Ectodermal cell (in vitro differentiated cells): Measurements from ENCODE around the gene TEAD1.

ENCODE experiments used
- H3K27ac ChIP-seq: 2 replicates; pipeline ENCODE4 v1.7.0; 2013; ENCODE audit warnings: mild to moderate bottlenecking, low read depth, low read length; ENCODE audit not compliant: insufficient read depth, poor library complexity, severe bottlenecking
- H3K27me3 ChIP-seq: 2 replicates; pipeline ENCODE4 v1.7.0; 2013; ENCODE audit warnings: mild to moderate bottlenecking, low read length; ENCODE audit not compliant: insufficient read depth, control insufficient read depth, poor library complexity, severe bottlenecking
- H3K36me3 ChIP-seq: one replicate; pipeline ENCODE4 v1.7.0; 2013; ENCODE audit warnings: low read length; ENCODE audit not compliant: control insufficient read depth, insufficient read depth
- H3K4me1 ChIP-seq: one replicate; pipeline ENCODE4 v1.7.0; 2013; ENCODE audit warnings: low read length; ENCODE audit not compliant: control insufficient read depth, insufficient read depth
- H3K4me3 ChIP-seq: 2 replicates; pipeline ENCODE4 v1.7.0; 2013; ENCODE audit warnings: low read depth, low read length, control low read depth; ENCODE audit not compliant: insufficient read depth
- H3K9me3 ChIP-seq: 2 replicates; pipeline ENCODE4 v1.7.0; 2013; ENCODE audit warnings: mild to moderate bottlenecking, low read length, moderate library complexity; ENCODE audit not compliant: control insufficient read depth
- WGBS, 2 experiments: methylation state at CpG; one replicate each; pipeline ENCODE4 v1.1.7; 2013; ENCODE audit warnings: missing lambda C conversion rate in 2 of 2; 5-methylcytosine and 5-hydroxymethylcytosine counted together

Gene TEAD1

GRCh38 chr11:12640355-12640754 lies 33.9 kb upstream of the TEAD1 start:
- Histone ChIP-seq H3K27me3 (no peaks in the 10 kb centered on the region), H3K4me1 (no peaks in the 10 kb centered on the region), H3K9me3 (no peaks in the 10 kb centered on the region), H3K27ac (no peak overlapping the region), H3K36me3 (no peaks in the 10 kb centered on the region), H3K4me3 (no peak overlapping the region)
- 29 to 32% methylated on average over 1 of the region's 1 CpG for WGBS, 2 experiments

DNA sequence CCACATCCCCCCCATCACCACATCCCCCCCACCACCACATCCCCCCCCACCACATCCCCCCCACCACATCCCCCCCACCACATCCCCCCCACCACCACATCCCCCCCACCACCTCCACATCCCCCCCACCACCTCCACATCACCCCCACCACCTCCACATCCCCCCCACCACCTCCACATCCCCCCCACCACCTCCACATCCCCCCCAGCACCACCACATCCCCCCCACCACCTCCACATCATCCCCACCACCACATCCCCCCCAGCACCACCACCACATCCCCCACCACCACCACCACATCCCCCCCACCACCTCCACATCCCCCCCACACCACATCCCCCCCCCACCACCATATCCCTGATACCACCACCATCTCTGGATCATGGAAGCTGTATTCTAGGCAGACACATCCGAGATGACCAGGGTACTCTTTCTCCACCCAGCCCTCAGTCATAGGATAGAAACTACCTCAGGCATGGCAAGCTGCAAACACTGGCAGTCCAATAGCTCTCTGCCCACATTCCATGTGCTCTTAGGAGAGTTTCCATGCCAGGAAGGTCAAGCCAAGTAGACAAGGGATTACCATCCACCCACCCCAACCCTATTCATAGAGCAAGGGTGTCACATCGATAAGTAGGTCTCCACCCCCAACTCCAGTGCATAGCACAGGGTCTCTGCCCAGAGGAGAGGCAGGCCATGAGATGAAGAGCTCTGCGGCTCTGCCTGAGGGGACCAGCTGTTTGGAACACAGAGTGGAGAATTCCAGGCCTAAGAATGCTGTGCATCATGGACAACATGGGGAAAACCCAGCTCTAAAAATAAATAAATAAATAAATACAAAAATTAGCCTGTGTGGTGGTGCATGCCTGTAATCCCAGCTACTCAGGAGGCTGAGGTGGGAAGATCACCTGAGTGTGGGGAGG lies 33.0 kb upstream of the TEAD1 start:
- Histone ChIP-seq H3K9me3 (no peaks in the 10 kb centered on the region), H3K27ac (no peak overlapping the region)
- WGBS, 2 experiments, result 95 to 96% methylated on average over 3 of the region's 3 CpGs

DNA sequence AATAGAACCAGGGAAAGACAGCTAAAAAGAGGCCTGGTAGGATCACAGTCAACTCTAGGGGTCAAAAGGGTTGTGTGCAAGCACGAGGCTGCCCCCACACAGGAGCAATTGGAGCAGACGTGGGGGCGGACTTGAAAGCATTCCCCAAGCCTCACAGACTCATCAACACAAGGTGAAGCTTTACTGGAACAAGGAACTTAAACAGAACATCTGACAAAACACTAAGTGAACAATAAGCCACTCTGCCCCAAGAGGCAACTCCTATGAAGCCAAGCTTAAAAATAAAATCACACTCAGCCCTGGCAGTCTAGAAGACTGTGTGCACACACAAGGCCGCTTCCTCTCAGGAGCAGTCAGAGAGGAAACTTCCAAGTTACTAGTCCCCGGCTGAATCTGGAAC lies 32.2 kb upstream of the TEAD1 start:
- H3K36me3 ChIP-seq, result no peaks in the 10 kb centered on the region
- no peaks in the 10 kb centered on the region for H3K4me1 ChIP-seq
- no peak overlapping the region for H3K4me3 ChIP-seq
- no peaks in the 10 kb centered on the region for H3K9me3 ChIP-seq
- 72 to 80% methylated on average over 5 of the region's 5 CpGs for WGBS, 2 experiments
- H3K27me3 ChIP-seq, result no peaks in the 10 kb centered on the region
- no peak overlapping the region for H3K27ac ChIP-seq

More for the DNA sequence above, 33.0 kb upstream of the TEAD1 start:
- H3K4me3 ChIP-seq, result no peak overlapping the region
- no peaks in the 10 kb centered on the region for H3K36me3 ChIP-seq
- no peaks in the 10 kb centered on the region for H3K4me1 ChIP-seq
- no peaks in the 10 kb centered on the region for H3K27me3 ChIP-seq

GRCh38 chr11:12642806-12643428 lies 31.3 kb upstream of the TEAD1 start:
- Histone ChIP-seq H3K27ac (no peak overlapping the region), H3K9me3 (no peaks in the 10 kb centered on the region), H3K27me3 (no peaks in the 10 kb centered on the region), H3K4me3 (no peak overlapping the region), H3K36me3 (no peaks in the 10 kb centered on the region), H3K4me1 (no peaks in the 10 kb centered on the region)
- 82 to 87% methylated on average over 6 of the region's 6 CpGs for WGBS, 2 experiments

GRCh38 chr11:12646478-12646877 lies 27.7 kb upstream of the TEAD1 start:
- H3K27ac ChIP-seq, result no peak overlapping the region
- H3K4me3 ChIP-seq, result no peak overlapping the region
- no peaks in the 10 kb centered on the region for H3K9me3 ChIP-seq
- WGBS, 2 experiments, result 93 to 97% methylated on average over 2 of the region's 2 CpGs
- H3K27me3 ChIP-seq, result no peaks in the 10 kb centered on the region
- H3K4me1 ChIP-seq, result no peaks in the 10 kb centered on the region
- no peaks in the 10 kb centered on the region for H3K36me3 ChIP-seq

- Histone ChIP-seq H3K9me3 (no peaks in the 10 kb centered on the region), H3K4me1 (no peaks in the 10 kb centered on the region), H3K27me3 (no peaks in the 10 kb centered on the region), H3K27ac (no peak overlapping the region), H3K4me3 (no peak overlapping the region), H3K36me3 (no peaks in the 10 kb centered on the region)
- WGBS, 2 experiments, result 78 to 84% methylated on average over 6 to 7 of the region's 7 CpGs
These were observed 20.5 kb upstream of the TEAD1 start for GRCh38 chr11:12653729-12654128.

- Histone ChIP-seq H3K4me3 (no peak overlapping the region), H3K9me3 (no peaks in the 10 kb centered on the region), H3K27ac (no peak overlapping the region), H3K27me3 (no peaks in the 10 kb centered on the region), H3K4me1 (no peaks in the 10 kb centered on the region), H3K36me3 (no peaks in the 10 kb centered on the region)
These were observed 18.4 kb upstream of the TEAD1 start for GRCh38 chr11:12655842-12656241.

DNA sequence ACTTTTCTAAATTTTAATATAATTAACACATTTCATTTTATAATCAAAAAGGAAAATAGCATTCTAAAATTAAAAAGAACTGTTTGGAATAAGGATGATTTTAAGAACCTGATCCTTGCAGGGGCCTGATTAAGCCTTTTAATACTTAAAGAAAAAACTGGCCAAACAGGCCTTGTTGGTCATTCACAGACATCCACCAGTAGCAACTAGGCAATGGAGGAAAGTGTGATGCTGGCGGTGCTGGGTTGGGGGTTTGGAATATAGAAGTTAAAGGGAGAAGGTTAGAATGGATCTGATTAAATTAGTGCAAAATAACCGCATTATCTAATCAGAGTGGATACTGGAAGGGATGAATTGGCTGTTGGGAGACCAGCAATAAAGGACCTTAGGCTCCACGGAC lies 16.9 kb upstream of the TEAD1 start:
- Histone ChIP-seq H3K9me3 (no peaks in the 10 kb centered on the region), H3K4me3 (no peak overlapping the region), H3K27me3 (no peaks in the 10 kb centered on the region), H3K27ac (no peak overlapping the region), H3K4me1 (no peaks in the 10 kb centered on the region), H3K36me3 (no peaks in the 10 kb centered on the region)
- 92 to 93% methylated on average over 3 of the region's 3 CpGs for WGBS, 2 experiments

- no peaks in the 10 kb centered on the region for H3K9me3 ChIP-seq
- no peaks in the 10 kb centered on the region for H3K4me1 ChIP-seq
- no peak overlapping the region for H3K4me3 ChIP-seq
- no peaks in the 10 kb centered on the region for H3K36me3 ChIP-seq
- H3K27me3 ChIP-seq, result no peaks in the 10 kb centered on the region
- no peak overlapping the region for H3K27ac ChIP-seq
- 67 to 79% methylated on average over 2 of the region's 2 CpGs for WGBS, 2 experiments
These were observed 16.2 kb upstream of the TEAD1 start for GRCh38 chr11:12657981-12658380.

GRCh38 chr11:12662101-12662689 lies 12.0 kb upstream of the TEAD1 start:
- Histone ChIP-seq H3K36me3 (no peaks in the 10 kb centered on the region), H3K27ac (no peak overlapping the region), H3K9me3 (no peaks in the 10 kb centered on the region), H3K27me3 (no peaks in the 10 kb centered on the region), H3K4me3 (no peak overlapping the region), H3K4me1 (no peaks in the 10 kb centered on the region)
- 88 to 89% methylated on average over 8 of the region's 8 CpGs for WGBS, 2 experiments
